WERI-Rb-1 (cell line): ENCODE data around the gene SERPINE1.

ENCODE experiments used
- DNase-seq: peaks from one replicate; pipeline ENCODE4 v3.0.0-alpha.2; 2020
- H3K27ac ChIP-seq: fragments of 250-450 bp; sonication (Bioruptor Pico); 2 replicates; pipeline ENCODE4 v1.5.1; 2020; ENCODE audit warnings: mild to moderate bottlenecking, moderate library complexity
- H3K27me3 ChIP-seq: fragments of 250-450 bp; sonication (Bioruptor Pico); 2 replicates; pipeline ENCODE4 v1.5.1; 2021; ENCODE audit warnings: mild to moderate bottlenecking, low read depth, moderate library complexity; ENCODE audit not compliant: insufficient read depth, severe bottlenecking
- H3K36me3 ChIP-seq: fragments of 250-450 bp; sonication (Bioruptor Pico); 2 replicates; pipeline ENCODE4 v1.5.1; 2020; ENCODE audit warnings: mild to moderate bottlenecking, moderate library complexity
- H3K4me3 ChIP-seq: 2 replicates; pipeline ENCODE4 v1.5.1; 2011; ENCODE audit warnings: low read depth, mild to moderate bottlenecking, control low read depth, low read length
- H3K9me3 ChIP-seq: fragments of 250-450 bp; sonication (Bioruptor Pico); 2 replicates; pipeline ENCODE4 v1.5.1; 2021; ENCODE audit warnings: mild to moderate bottlenecking, moderate library complexity; ENCODE audit not compliant: severe bottlenecking
- CTCF ChIP-seq: IDR thresholded peaks from 2 replicates; pipeline ENCODE4 v1.5.1; 2011; ENCODE audit warnings: low read depth, mild to moderate bottlenecking, control low read depth, inconsistent platforms, low read length

SERPINE1 gene

GRCh38 chr7:101113836-101114235 is 13.1 kb upstream of the SERPINE1 start:
- no peak overlapping the region for H3K27ac ChIP-seq
- peaks cover 94% of the 10 kb centered on the region for H3K27me3 ChIP-seq
- no peak for TF ChIP-seq CTCF
- no peak overlapping the region for H3K4me3 ChIP-seq
- no peaks in the 10 kb centered on the region for H3K36me3 ChIP-seq
- peaks cover 4% of the 10 kb centered on the region for H3K9me3 ChIP-seq
- DNase-seq, result no peak

DNA sequence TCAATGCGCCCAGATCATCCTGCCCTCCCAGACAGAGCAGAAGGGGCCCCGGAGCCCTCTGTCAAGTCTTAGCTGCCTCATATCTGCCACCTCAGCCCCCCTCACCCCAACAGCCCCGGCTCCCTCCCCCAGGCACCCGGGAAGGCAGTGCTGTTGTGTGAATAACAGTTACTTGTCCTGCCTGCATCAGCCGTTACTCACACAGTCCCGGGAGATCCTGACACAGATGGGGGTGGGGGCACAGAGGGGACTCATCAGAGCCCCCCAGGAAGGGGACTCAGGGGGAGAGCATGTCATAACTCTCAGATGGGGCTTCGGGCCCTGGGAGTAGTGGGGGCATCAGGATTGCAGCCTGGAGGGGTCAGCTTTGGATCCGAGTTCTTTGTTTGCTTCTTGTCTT is 12.4 kb upstream of the SERPINE1 start:
- peaks cover 4% of the 10 kb centered on the region for H3K9me3 ChIP-seq
- H3K27ac ChIP-seq, result no peak overlapping the region
- peaks cover 94% of the 10 kb centered on the region for H3K27me3 ChIP-seq
- no peak for TF ChIP-seq CTCF
- no peak for DNase-seq
- H3K4me3 ChIP-seq, result no peak overlapping the region
- H3K36me3 ChIP-seq, result no peaks in the 10 kb centered on the region

DNA sequence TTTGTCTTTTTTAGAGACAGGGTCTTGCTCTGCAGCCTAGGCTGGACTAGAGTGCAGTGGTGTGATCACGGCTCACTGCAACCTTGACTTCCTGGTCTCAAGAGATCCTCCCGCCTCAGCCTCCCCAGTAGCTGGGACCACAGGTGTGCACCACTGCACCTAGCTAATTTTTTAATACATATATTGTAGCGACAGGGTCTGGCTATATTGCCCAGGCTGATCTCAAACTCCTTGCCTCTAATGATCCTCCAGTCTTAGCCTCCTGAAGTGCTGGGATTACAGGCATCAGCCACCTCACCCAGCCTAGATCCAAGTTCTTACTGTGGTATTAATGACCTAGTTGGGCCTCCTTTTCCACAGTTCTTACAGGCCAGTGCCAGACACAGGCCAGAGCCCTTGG is 11.7 kb upstream of the SERPINE1 start:
- no peak for DNase-seq
- TF ChIP-seq CTCF, result no peak
- Histone ChIP-seq H3K9me3 (peaks cover 4% of the 10 kb centered on the region), H3K36me3 (no peaks in the 10 kb centered on the region), H3K27ac (no peak overlapping the region), H3K4me3 (no peak overlapping the region), H3K27me3 (peaks cover 94% of the 10 kb centered on the region)

DNA sequence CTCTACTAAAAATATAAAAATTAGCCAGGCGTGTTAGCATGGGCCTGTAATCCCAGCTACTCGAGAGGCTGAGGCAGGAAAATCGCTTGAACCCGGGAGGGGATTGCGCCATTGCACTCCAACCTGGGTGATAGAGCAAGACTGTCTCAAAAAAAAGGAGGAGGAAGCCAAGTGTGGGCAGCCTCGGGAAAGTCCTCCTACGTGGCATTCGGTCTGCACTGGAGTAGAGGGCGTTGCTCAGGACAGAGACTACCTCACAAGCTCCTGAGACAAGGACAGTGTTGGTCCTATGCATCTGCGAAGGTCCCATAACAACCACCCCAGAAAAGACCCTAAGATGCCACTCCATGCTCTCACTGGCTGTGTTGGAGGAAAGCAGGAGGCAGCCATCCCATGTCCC is 10.0 kb upstream of the SERPINE1 start:
- Histone ChIP-seq H3K36me3 (no peaks in the 10 kb centered on the region), H3K27me3 (peaks cover 90% of the 10 kb centered on the region), H3K4me3 (no peak overlapping the region), H3K27ac (no peak overlapping the region), H3K9me3 (no peaks in the 10 kb centered on the region)
- DNase-seq, result no peak
- TF ChIP-seq CTCF, result no peak

GRCh38 chr7:101118856-101119255 is 8.0 kb upstream of the SERPINE1 start:
- Histone ChIP-seq H3K36me3 (no peaks in the 10 kb centered on the region), H3K27me3 (peaks cover 90% of the 10 kb centered on the region), H3K9me3 (no peaks in the 10 kb centered on the region), H3K4me3 (no peak overlapping the region), H3K27ac (no peak overlapping the region)
- no peak for TF ChIP-seq CTCF
- DNase-seq, result no peak

GRCh38 chr7:101119876-101120275 is 7.0 kb upstream of the SERPINE1 start:
- peaks cover 90% of the 10 kb centered on the region for H3K27me3 ChIP-seq
- TF ChIP-seq CTCF, result no peak
- H3K4me3 ChIP-seq, result no peak overlapping the region
- H3K9me3 ChIP-seq, result no peaks in the 10 kb centered on the region
- no peaks in the 10 kb centered on the region for H3K36me3 ChIP-seq
- no peak overlapping the region for H3K27ac ChIP-seq
- DNase-seq, result no peak
